Activated naive CD8-positive, alpha-beta T cell treated with anti-CD3 and anti-CD28 coated beads, Interleukin-2, amount 50 U/mL, for 24 hours (primary cell): Measurements from ENCODE around the gene LRRC18.

Source experiments
- ATAC-seq: fragments of 150-1000 bp; cut with Tn5 transposase; one replicate; pipeline ENCODE4 v1.10.0; 2021
- DNase-seq: peaks from one replicate; pipeline ENCODE4 v3.0.0; 2021
- H3K27ac Mint-ChIP-seq: one replicate; pipeline ENCODE4 v1.8.0; 2021; ENCODE audit warnings: mild to moderate bottlenecking, mixed read lengths
- H3K27me3 Mint-ChIP-seq: one replicate; pipeline ENCODE4 v1.8.0; 2021; ENCODE audit warnings: mixed read lengths
- H3K36me3 Mint-ChIP-seq: one replicate; pipeline ENCODE4 v1.8.0; 2021; ENCODE audit warnings: low read depth, mixed read lengths
- H3K4me1 Mint-ChIP-seq: one replicate; pipeline ENCODE4 v1.8.0; 2021; ENCODE audit warnings: mixed read lengths
- H3K4me3 Mint-ChIP-seq: one replicate; pipeline ENCODE4 v1.8.0; 2021; ENCODE audit warnings: mild to moderate bottlenecking, moderate library complexity, mixed read lengths
- H3K9me3 Mint-ChIP-seq: one replicate; pipeline ENCODE4 v1.8.0; 2021; ENCODE audit warnings: mixed read lengths

Gene LRRC18

GRCh38 chr10:48939790-48940325 is at the start of gene LRRC18:
TSS of gene LRRC18 (minus strand) at chr10:48939840. CDS start at chr10:48914155, 25,685 bp downstream.
- H3K36me3 Mint-ChIP-seq = no peaks in the 10 kb centered on the region
- H3K9me3 Mint-ChIP-seq = no peaks in the 10 kb centered on the region
- ATAC-seq (no peak), DNase-seq (no peak)
- H3K27me3 Mint-ChIP-seq = no peaks in the 10 kb centered on the region
- H3K4me3 Mint-ChIP-seq = no peak within 1 kb of the TSS
- H3K27ac Mint-ChIP-seq = no peak within 1 kb of the TSS
- H3K4me1 Mint-ChIP-seq = no peaks in the 10 kb centered on the region

GRCh38 chr10:48985621-48986158 is 46.0 kb upstream of the LRRC18 start:
- no peaks in the 10 kb centered on the region for H3K27me3 Mint-ChIP-seq
- no peak for ATAC-seq
- no peak for DNase-seq
- no peaks in the 10 kb centered on the region for H3K36me3 Mint-ChIP-seq
- no peaks in the 10 kb centered on the region for H3K4me1 Mint-ChIP-seq
- H3K27ac Mint-ChIP-seq = no peak overlapping the region
- no peak overlapping the region for H3K4me3 Mint-ChIP-seq
- H3K9me3 Mint-ChIP-seq = no peaks in the 10 kb centered on the region

GRCh38 chr10:48983648-48984351 is 44.2 kb upstream of the LRRC18 start:
- Mint-ChIP-seq H3K4me3 (no peak overlapping the region), H3K27me3 (no peaks in the 10 kb centered on the region), H3K4me1 (no peaks in the 10 kb centered on the region), H3K27ac (no peak overlapping the region), H3K36me3 (no peaks in the 10 kb centered on the region), H3K9me3 (no peaks in the 10 kb centered on the region)
- ATAC-seq = no peak
- DNase-seq = no peak

GRCh38 chr10:48982584-48982983 is 42.9 kb upstream of the LRRC18 start:
- no peak for ATAC-seq
- Mint-ChIP-seq H3K9me3 (no peaks in the 10 kb centered on the region), H3K36me3 (no peaks in the 10 kb centered on the region), H3K4me1 (no peaks in the 10 kb centered on the region), H3K4me3 (no peak overlapping the region), H3K27me3 (no peaks in the 10 kb centered on the region), H3K27ac (no peak overlapping the region)
- no peak for DNase-seq

GRCh38 chr10:48981310-48981907 is 41.8 kb upstream of the LRRC18 start:
- peak; percentile 47 for DNase-seq
- H3K4me1 Mint-ChIP-seq = no peaks in the 10 kb centered on the region
- no peak overlapping the region for H3K27ac Mint-ChIP-seq
- H3K9me3 Mint-ChIP-seq = no peaks in the 10 kb centered on the region
- no peaks in the 10 kb centered on the region for H3K27me3 Mint-ChIP-seq
- H3K4me3 Mint-ChIP-seq = no peak overlapping the region
- peak; percentile 50 for ATAC-seq
- H3K36me3 Mint-ChIP-seq = no peaks in the 10 kb centered on the region

- ATAC-seq = no peak
- Mint-ChIP-seq H3K36me3 (no peaks in the 10 kb centered on the region), H3K4me1 (no peaks in the 10 kb centered on the region), H3K27ac (no peak overlapping the region), H3K4me3 (no peak overlapping the region), H3K27me3 (no peaks in the 10 kb centered on the region), H3K9me3 (no peaks in the 10 kb centered on the region)
- no peak for DNase-seq
Measured at GRCh38 chr10:48978318-48978717, 38.7 kb upstream of the LRRC18 start.

GRCh38 chr10:48976196-48976595 is 36.6 kb upstream of the LRRC18 start:
- Mint-ChIP-seq H3K27ac (no peak overlapping the region), H3K36me3 (no peaks in the 10 kb centered on the region), H3K27me3 (no peaks in the 10 kb centered on the region), H3K4me3 (no peak overlapping the region), H3K9me3 (no peaks in the 10 kb centered on the region), H3K4me1 (no peaks in the 10 kb centered on the region)
- DNase-seq = no peak
- ATAC-seq = no peak

- Mint-ChIP-seq H3K9me3 (no peaks in the 10 kb centered on the region), H3K4me3 (no peak overlapping the region), H3K27ac (no peak overlapping the region), H3K27me3 (no peaks in the 10 kb centered on the region), H3K4me1 (no peaks in the 10 kb centered on the region), H3K36me3 (no peaks in the 10 kb centered on the region)
- DNase-seq (no peak), ATAC-seq (no peak)
Measured at GRCh38 chr10:48974510-48975156, 35.0 kb upstream of the LRRC18 start.

- no peak overlapping the region for H3K4me3 Mint-ChIP-seq
- H3K36me3 Mint-ChIP-seq = no peaks in the 10 kb centered on the region
- H3K27ac Mint-ChIP-seq = no peak overlapping the region
- ATAC-seq (no peak), DNase-seq (no peak)
- H3K9me3 Mint-ChIP-seq = no peaks in the 10 kb centered on the region
- no peaks in the 10 kb centered on the region for H3K4me1 Mint-ChIP-seq
- no peaks in the 10 kb centered on the region for H3K27me3 Mint-ChIP-seq
Measured at GRCh38 chr10:48973065-48973464, 33.4 kb upstream of the LRRC18 start.

- H3K4me3 Mint-ChIP-seq = no peak overlapping the region
- no peaks in the 10 kb centered on the region for H3K27me3 Mint-ChIP-seq
- no peak overlapping the region for H3K27ac Mint-ChIP-seq
- no peak for DNase-seq
- H3K9me3 Mint-ChIP-seq = no peaks in the 10 kb centered on the region
- no peaks in the 10 kb centered on the region for H3K4me1 Mint-ChIP-seq
- peaks cover 2% of the 10 kb centered on the region for H3K36me3 Mint-ChIP-seq
- no peak for ATAC-seq
Measured at GRCh38 chr10:48970654-48971053, 31.0 kb upstream of the LRRC18 start.

GRCh38 chr10:48970046-48970445 is 30.4 kb upstream of the LRRC18 start:
- peaks cover 2% of the 10 kb centered on the region for H3K36me3 Mint-ChIP-seq
- H3K27me3 Mint-ChIP-seq = no peaks in the 10 kb centered on the region
- no peak overlapping the region for H3K27ac Mint-ChIP-seq
- H3K4me1 Mint-ChIP-seq = no peaks in the 10 kb centered on the region
- no peak for DNase-seq
- H3K9me3 Mint-ChIP-seq = no peaks in the 10 kb centered on the region
- ATAC-seq = no peak
- H3K4me3 Mint-ChIP-seq = no peak overlapping the region

- Mint-ChIP-seq H3K4me1 (no peaks in the 10 kb centered on the region), H3K27ac (no peak overlapping the region), H3K36me3 (peaks cover 2% of the 10 kb centered on the region), H3K27me3 (no peaks in the 10 kb centered on the region), H3K4me3 (no peak overlapping the region), H3K9me3 (no peaks in the 10 kb centered on the region)
- no peak for ATAC-seq
- DNase-seq = no peak
Measured at GRCh38 chr10:48968036-48968435, 28.4 kb upstream of the LRRC18 start.

- Mint-ChIP-seq H3K4me1 (no peaks in the 10 kb centered on the region), H3K36me3 (peaks cover 2% of the 10 kb centered on the region), H3K4me3 (no peak overlapping the region), H3K27ac (no peak overlapping the region), H3K27me3 (no peaks in the 10 kb centered on the region), H3K9me3 (no peaks in the 10 kb centered on the region)
- DNase-seq (no peak), ATAC-seq (no peak)
Measured at GRCh38 chr10:48965460-48965859, 25.8 kb upstream of the LRRC18 start.

- H3K27me3 Mint-ChIP-seq = no peaks in the 10 kb centered on the region
- peaks cover 2% of the 10 kb centered on the region for H3K36me3 Mint-ChIP-seq
- no peak overlapping the region for H3K4me3 Mint-ChIP-seq
- DNase-seq = no peak
- no peaks in the 10 kb centered on the region for H3K4me1 Mint-ChIP-seq
- no peaks in the 10 kb centered on the region for H3K9me3 Mint-ChIP-seq
- no peak for ATAC-seq
- H3K27ac Mint-ChIP-seq = no peak overlapping the region
Measured at GRCh38 chr10:48964038-48964437, 24.4 kb upstream of the LRRC18 start.
